A673 (cell line): ENCODE data around the gene LIMS1. TPM values are rescaled to one million over a fixed set of nuclear protein-coding genes. Genes with fewer than 3 reads are reported as not detected.

Experiments
- BruUV-seq: library from RNA; stranded (reverse); fragments of 400-500 nt; replicated peaks from 2 replicates; lab custom pipeline; 2021; lab: Mats Ljungman, UMichigan
- CTCF ChIA-PET: fragments of 300-600 bp; sonication (Branson Sonifier 250); formaldehyde crosslinking; loops from one replicate; lab custom pipeline; 2022; ENCODE audit warnings: antibody characterized with exemption; lab: Charles Lee
- POLR2A ChIA-PET: fragments of 300-600 bp; sonication (Branson Sonifier 250); formaldehyde crosslinking; loops from one replicate; lab custom pipeline; 2022; ENCODE audit warnings: antibody characterized with exemption; ENCODE audit not compliant: low non-redundant PET; lab: Charles Lee
- DNase-seq: peaks from one replicate; pipeline ENCODE4 v3.0.0-alpha.2; 2015; ENCODE audit warnings: low spot score
- H3K27ac ChIP-seq: fragments of 200-600 bp; sonication (generic); 2 replicates; pipeline ENCODE4 v1.5.1; 2016; ENCODE audit warnings: mixed run types, low read depth, mild to moderate bottlenecking, mixed read lengths, antibody characterized with exemption, low read length; ENCODE audit not compliant: poor library complexity, severe bottlenecking
- H3K27me3 ChIP-seq: fragments of 200-600 bp; sonication (generic); replicated peaks from 2 replicates; pipeline ENCODE4 v1.6.1; 2017; ENCODE audit warnings: mixed run types, low read depth, mild to moderate bottlenecking, mixed read lengths, antibody characterized with exemption, low read length; ENCODE audit not compliant: insufficient read depth, poor library complexity
- H3K36me3 ChIP-seq: fragments of 200-600 bp; sonication (generic); 2 replicates; pipeline ENCODE4 v1.6.1; 2016; ENCODE audit warnings: mixed run types, mild to moderate bottlenecking, mixed read lengths, antibody characterized with exemption, low read length; ENCODE audit not compliant: insufficient read depth, poor library complexity, severe bottlenecking
- H3K4me1 ChIP-seq: fragments of 200-600 bp; sonication (generic); 2 replicates; pipeline ENCODE4 v1.6.1; 2017; ENCODE audit warnings: mixed run types, mild to moderate bottlenecking, mixed read lengths, antibody characterized with exemption, low read length; ENCODE audit not compliant: insufficient read depth, poor library complexity, severe bottlenecking
- H3K4me3 ChIP-seq: fragments of 200-600 bp; sonication (generic); 2 replicates; pipeline ENCODE4 v1.5.1; 2016; ENCODE audit warnings: low read depth, mixed run types, mild to moderate bottlenecking, mixed read lengths, low read length; ENCODE audit not compliant: poor library complexity, severe bottlenecking
- H3K9me3 ChIP-seq: fragments of 200-600 bp; sonication (generic); 2 replicates; pipeline ENCODE4 v1.6.1; 2016; ENCODE audit warnings: mixed run types, low read depth, mild to moderate bottlenecking, mixed read lengths, antibody characterized with exemption, low read length; ENCODE audit not compliant: poor library complexity, severe bottlenecking
- CTCF ChIP-seq: fragments of 300-800, 200-600 bp; sonication (generic); conservative IDR thresholded peaks from 2 replicates; pipeline ENCODE4 v1.5.1; 2017; ENCODE audit warnings: low read depth, mild to moderate bottlenecking, antibody characterized with exemption, low read length, moderate library complexity, mixed read lengths
- EZH2 ChIP-seq: fragments of 200-600 bp; sonication (generic); IDR thresholded peaks from 2 replicates; pipeline ENCODE4 v1.6.1; 2017; ENCODE audit warnings: borderline replicate concordance, low read depth, mild to moderate bottlenecking, mixed read lengths, antibody characterized with exemption, low read length; ENCODE audit not compliant: poor library complexity, severe bottlenecking
- intact Hi-C: fragments of 100-400 bp; cut with micrococcal nuclease; formaldehyde crosslinking; loops from one replicate; pipeline ENCODE4 v1.10.0; 2022; ENCODE audit not compliant: unreplicated experiment
- total RNA-seq: library from RNA; stranded (reverse); gene quantifications from 2 replicates; pipeline ENCODE4 v1.2.3, GENCODE V29; 2021

The LIMS1 gene
- total RNA-seq, 1 experiment from 2014 or later: 43.9 TPM

GRCh38 chr2:108620656-108621055, 86.4 kb downstream of the LIMS1 start:
- peak; percentile 65 for DNase-seq
- Histone ChIP-seq H3K36me3 (no peaks in the 10 kb centered on the region), H3K9me3 (no peaks in the 10 kb centered on the region), H3K27me3 (no peaks in the 10 kb centered on the region), H3K4me1 (peaks cover 63% of the 10 kb centered on the region), H3K4me3 (no peak overlapping the region), H3K27ac (no peak overlapping the region)
- no TSS peak for BruUV-seq
- intact Hi-C loops: no loop called here
- ChIA-PET CTCF (interaction anchor here (0.6 kb wide), 1 partner anchor 16 kb away, joined by 6 read pairs; no protein-coding TSS in a partner anchor), POLR2A (no interaction called here)
- TF ChIP-seq EZH2 (no peak), CTCF (no peak)

- no peaks in the 10 kb centered on the region for H3K27me3 ChIP-seq
- no peak overlapping the region for H3K4me3 ChIP-seq
- intact Hi-C loops: no loop called here
- BruUV-seq: no TSS peak
- H3K27ac ChIP-seq: no peak overlapping the region
- H3K9me3 ChIP-seq: no peaks in the 10 kb centered on the region
- no peak for TF ChIP-seq EZH2
- TF ChIP-seq CTCF: no peak
- no peaks in the 10 kb centered on the region for H3K36me3 ChIP-seq
- DNase-seq: no peak
- ChIA-PET POLR2A (no interaction called here), CTCF (no interaction called here)
- peaks cover 59% of the 10 kb centered on the region for H3K4me1 ChIP-seq
These were observed 86.9 kb downstream of the LIMS1 start for GRCh38 chr2:108621087-108621559.

- ChIA-PET POLR2A (no interaction called here), CTCF (interaction anchor here (0.7 kb wide), 1 partner anchor 366 kb away, joined by 5 read pairs; no protein-coding TSS in a partner anchor)
- BruUV-seq: no TSS peak
- Histone ChIP-seq H3K4me3 (no peak overlapping the region), H3K27ac (no peak overlapping the region), H3K36me3 (no peaks in the 10 kb centered on the region), H3K9me3 (no peaks in the 10 kb centered on the region), H3K4me1 (peaks cover 50% of the 10 kb centered on the region), H3K27me3 (no peaks in the 10 kb centered on the region)
- intact Hi-C loops: no loop called here
- TF ChIP-seq EZH2: no peak
- TF ChIP-seq CTCF: no peak
- no peak for DNase-seq
These were observed 87.7 kb downstream of the LIMS1 start for GRCh38 chr2:108621687-108622681.
